IPS-15b (cell line): ENCODE results near the gene MS4A15.
"Not testable (repeated sequence)": the region's sequence is repeated elsewhere in the genome, so short reads cannot be mapped to it uniquely, and the experiment has no call there.

Experiments
- H3K27me3 ChIP-seq: one replicate; pipeline ENCODE4 v1.6.1; 2013; ENCODE audit warnings: low read length; ENCODE audit not compliant: control insufficient read depth, insufficient read depth
- H3K36me3 ChIP-seq: one replicate; pipeline ENCODE4 v1.6.1; 2013; ENCODE audit warnings: low read length; ENCODE audit not compliant: control insufficient read depth, insufficient read depth
- H3K4me1 ChIP-seq: one replicate; pipeline ENCODE4 v1.6.1; 2013; ENCODE audit warnings: mild to moderate bottlenecking, low read length; ENCODE audit not compliant: control insufficient read depth, insufficient read depth
- H3K4me3 ChIP-seq: one replicate; pipeline ENCODE4 v1.5.1; 2013; ENCODE audit warnings: low read depth, low read length
- H3K9ac ChIP-seq: one replicate; pipeline ENCODE4 v1.6.1; 2013; ENCODE audit warnings: low read depth, mild to moderate bottlenecking, low read length
- H3K9me3 ChIP-seq: one replicate; pipeline ENCODE4 v1.6.1; 2013; ENCODE audit warnings: mild to moderate bottlenecking, low read length; ENCODE audit not compliant: control insufficient read depth, insufficient read depth

The MS4A15 gene

GRCh38 chr11:60757231-60757800 is 649 bp downstream of the MS4A15 start:
- Histone ChIP-seq H3K9ac (no peak overlapping the region), H3K4me3 (no peak overlapping the region), H3K36me3 (no peaks in the 10 kb centered on the region), H3K9me3 (no peaks in the 10 kb centered on the region), H3K4me1 (peaks cover 3% of the 10 kb centered on the region), H3K27me3 (no peaks in the 10 kb centered on the region)

GRCh38 chr11:60758671-60759070 is 2.0 kb downstream of the MS4A15 start:
- not testable (repeated sequence) for H3K4me1 ChIP-seq

GRCh38 chr11:60759438-60760225 is 3.0 kb downstream of the MS4A15 start:
- H3K9ac ChIP-seq, H3K27me3 ChIP-seq, H3K36me3 ChIP-seq, H3K4me3 ChIP-seq, H3K4me1 ChIP-seq, H3K9me3 ChIP-seq: not testable (repeated sequence)

More at GRCh38 chr11:60758671-60759070, 2.0 kb downstream of the MS4A15 start:
- H3K27me3 ChIP-seq, H3K9ac ChIP-seq, H3K9me3 ChIP-seq, H3K4me3 ChIP-seq, H3K36me3 ChIP-seq: not testable (repeated sequence)

GRCh38 chr11:60761436-60762190 is 4.9 kb downstream of the MS4A15 start:
- H3K4me1 ChIP-seq, result no peaks in the 10 kb centered on the region
- H3K27me3 ChIP-seq, result no peaks in the 10 kb centered on the region
- no peaks in the 10 kb centered on the region for H3K9me3 ChIP-seq
- no peak overlapping the region for H3K4me3 ChIP-seq
- no peak overlapping the region for H3K9ac ChIP-seq
- no peaks in the 10 kb centered on the region for H3K36me3 ChIP-seq

GRCh38 chr11:60762851-60763691 is 6.4 kb downstream of the MS4A15 start:
- H3K4me3 ChIP-seq, result no peak overlapping the region
- peaks cover 4% of the 10 kb centered on the region for H3K27me3 ChIP-seq
- no peaks in the 10 kb centered on the region for H3K9me3 ChIP-seq
- no peaks in the 10 kb centered on the region for H3K36me3 ChIP-seq
- no peak overlapping the region for H3K9ac ChIP-seq
- H3K4me1 ChIP-seq, result no peaks in the 10 kb centered on the region

GRCh38 chr11:60763692-60764369 is 7.2 kb downstream of the MS4A15 start:
- Histone ChIP-seq H3K9me3 (no peaks in the 10 kb centered on the region), H3K4me3 (no peak overlapping the region), H3K36me3 (no peaks in the 10 kb centered on the region)

GRCh38 chr11:60764879-60765278 is 8.2 kb downstream of the MS4A15 start:
- Histone ChIP-seq H3K4me1 (no peaks in the 10 kb centered on the region), H3K9me3 (no peaks in the 10 kb centered on the region), H3K4me3 (no peak overlapping the region), H3K36me3 (no peaks in the 10 kb centered on the region), H3K27me3 (peaks cover 11% of the 10 kb centered on the region), H3K9ac (no peak overlapping the region)

More at GRCh38 chr11:60763692-60764369, 7.2 kb downstream of the MS4A15 start:
- H3K27me3 ChIP-seq, result peaks cover 11% of the 10 kb centered on the region
- no peaks in the 10 kb centered on the region for H3K4me1 ChIP-seq
- no peak overlapping the region for H3K9ac ChIP-seq

- Histone ChIP-seq H3K4me1 (no peaks in the 10 kb centered on the region), H3K36me3 (no peaks in the 10 kb centered on the region), H3K9ac (no peak overlapping the region), H3K4me3 (no peak overlapping the region), H3K27me3 (peaks cover 11% of the 10 kb centered on the region), H3K9me3 (no peaks in the 10 kb centered on the region)
These were observed 8.7 kb downstream of the MS4A15 start for GRCh38 chr11:60765355-60765754.

GRCh38 chr11:60766547-60766946 is 9.9 kb downstream of the MS4A15 start:
- Histone ChIP-seq H3K4me3 (no peak overlapping the region), H3K36me3 (no peaks in the 10 kb centered on the region), H3K9ac (no peak overlapping the region), H3K4me1 (no peaks in the 10 kb centered on the region), H3K9me3 (no peaks in the 10 kb centered on the region), H3K27me3 (peaks cover 11% of the 10 kb centered on the region)

GRCh38 chr11:60767388-60767811 is 10.7 kb downstream of the MS4A15 start:
- Histone ChIP-seq H3K27me3 (peaks cover 11% of the 10 kb centered on the region), H3K36me3 (no peaks in the 10 kb centered on the region), H3K9me3 (no peaks in the 10 kb centered on the region), H3K4me3 (no peak overlapping the region), H3K9ac (no peak overlapping the region), H3K4me1 (no peaks in the 10 kb centered on the region)

GRCh38 chr11:60768202-60768601 is 11.5 kb downstream of the MS4A15 start:
- H3K27me3 ChIP-seq, result peaks cover 11% of the 10 kb centered on the region
- H3K9ac ChIP-seq, result no peak overlapping the region
- H3K4me3 ChIP-seq, result no peak overlapping the region

More at GRCh38 chr11:60768202-60768601, 11.5 kb downstream of the MS4A15 start:
- no peaks in the 10 kb centered on the region for H3K4me1 ChIP-seq
- no peaks in the 10 kb centered on the region for H3K9me3 ChIP-seq
- no peaks in the 10 kb centered on the region for H3K36me3 ChIP-seq
